ENCODE measurements around the gene PPP1R9B.

DNA sequence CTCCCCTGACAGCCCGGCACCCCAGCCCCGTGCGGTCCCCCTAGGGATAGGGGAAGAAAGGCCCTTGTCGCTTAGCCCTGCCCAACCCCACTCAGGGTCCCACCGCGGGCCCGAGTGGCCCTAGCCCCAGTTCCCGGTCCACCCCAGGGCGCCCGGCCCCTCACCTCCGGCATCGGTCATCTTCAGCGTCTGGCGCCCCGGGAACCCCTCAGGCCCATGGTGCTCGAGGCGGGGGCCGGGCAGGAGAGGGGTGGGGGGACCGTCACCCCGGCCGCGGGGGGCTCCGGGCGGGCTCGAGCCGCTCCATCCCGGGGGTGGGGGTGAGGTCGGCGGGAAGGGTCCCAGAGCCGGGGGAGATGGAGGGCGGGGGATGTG lies 21.1 kb downstream of the PPP1R9B start:
- TF ChIP-seq, protein P1, sequence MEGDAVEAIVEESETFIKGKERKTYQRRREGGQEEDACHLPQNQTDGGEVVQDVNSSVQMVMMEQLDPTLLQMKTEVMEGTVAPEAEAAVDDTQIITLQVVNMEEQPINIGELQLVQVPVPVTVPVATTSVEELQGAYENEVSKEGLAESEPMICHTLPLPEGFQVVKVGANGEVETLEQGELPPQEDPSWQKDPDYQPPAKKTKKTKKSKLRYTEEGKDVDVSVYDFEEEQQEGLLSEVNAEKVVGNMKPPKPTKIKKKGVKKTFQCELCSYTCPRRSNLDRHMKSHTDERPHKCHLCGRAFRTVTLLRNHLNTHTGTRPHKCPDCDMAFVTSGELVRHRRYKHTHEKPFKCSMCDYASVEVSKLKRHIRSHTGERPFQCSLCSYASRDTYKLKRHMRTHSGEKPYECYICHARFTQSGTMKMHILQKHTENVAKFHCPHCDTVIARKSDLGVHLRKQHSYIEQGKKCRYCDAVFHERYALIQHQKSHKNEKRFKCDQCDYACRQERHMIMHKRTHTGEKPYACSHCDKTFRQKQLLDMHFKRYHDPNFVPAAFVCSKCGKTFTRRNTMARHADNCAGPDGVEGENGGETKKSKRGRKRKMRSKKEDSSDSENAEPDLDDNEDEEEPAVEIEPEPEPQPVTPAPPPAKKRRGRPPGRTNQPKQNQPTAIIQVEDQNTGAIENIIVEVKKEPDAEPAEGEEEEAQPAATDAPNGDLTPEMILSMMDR (IDR thresholded peaks at IDR 0.05; ENCODE audit: low read depth, low read length, missing input control): no peak
- no peak for TF ChIP-seq TAF1 (conservative IDR thresholded peaks at IDR 0.05)
- no peak for TF ChIP-seq YY1 (IDR thresholded peaks at IDR 0.05)
- no peak for TF ChIP-seq REST (IDR thresholded peaks at IDR 0.05)
- no peak for TF ChIP-seq SP1 (IDR thresholded peaks at IDR 0.05)
- TF ChIP-seq, protein P2, sequence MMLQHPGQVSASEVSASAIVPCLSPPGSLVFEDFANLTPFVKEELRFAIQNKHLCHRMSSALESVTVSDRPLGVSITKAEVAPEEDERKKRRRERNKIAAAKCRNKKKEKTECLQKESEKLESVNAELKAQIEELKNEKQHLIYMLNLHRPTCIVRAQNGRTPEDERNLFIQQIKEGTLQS (IDR thresholded peaks at IDR 0.05): no peak

Data from liver (tissue), 3 donors.